B cell (primary cell): ENCODE results near the gene TBX10. TPM values are rescaled to one million over a fixed set of nuclear protein-coding genes. Genes with fewer than 3 reads are reported as not detected.

Experiments
- ATAC-seq: fragments of 200-7000 bp; cut with Tn5 transposase; one replicate; pipeline ENCODE4 v1.10.0; 2021; ENCODE audit warnings: low read depth, mild to moderate bottlenecking, moderate number of reproducible peaks, moderate library complexity
- CTCF ChIA-PET: fragments of 350-600 bp; sonication (Branson Sonifier 250); formaldehyde crosslinking; loops from one replicate; lab custom pipeline; 2021; ENCODE audit warnings: antibody characterized with exemption, inconsistent platforms; lab: Charles Lee
- POLR2A ChIA-PET: fragments of 350-600 bp; sonication (Branson Sonifier 250); formaldehyde crosslinking; loops from one replicate; lab custom pipeline; 2021; ENCODE audit warnings: antibody characterized with exemption; lab: Charles Lee
- DNase-seq: peaks from one replicate; pipeline ENCODE4 v3.0.0; 2013
- H2AFZ ChIP-seq: 2 replicates; pipeline ENCODE4 v1.6.1; 2012; ENCODE audit warnings: mild to moderate bottlenecking, low read depth, low read length; ENCODE audit not compliant: insufficient read depth, poor library complexity, severe bottlenecking
- H3K27ac ChIP-seq, 2 donors: 1 replicate in 1 of 2; 2 replicates in 1 of 2; pipeline ENCODE4 v1.5.1; 2012 to 2013; ENCODE audit warnings: low read length in 2 of 2, mild to moderate bottlenecking in 2 of 2, moderate library complexity in 1 of 2
- H3K27me3 ChIP-seq, 4 experiments: fragments of 200-600 bp in 1 of 4; sonication (generic) in 1 of 4; replicated peaks in 1 of 4; 1 replicate in 2 of 4; 2 replicates in 2 of 4; pipeline versions ENCODE4 v1.6.1 to v1.7.0; 2013 to 2016; ENCODE audit warnings: low read length in 3 of 4, mild to moderate bottlenecking in 2 of 4, mixed read lengths in 1 of 4, moderate library complexity in 1 of 4; ENCODE audit not compliant: insufficient read depth in 4 of 4, control insufficient read depth in 3 of 4; ENCODE audit errors: control extremely low read depth in 1 of 4
- H3K36me3 ChIP-seq, 2 experiments: replicated peaks in 1 of 2; 1 replicate in 1 of 2; 2 replicates in 1 of 2; pipeline versions ENCODE4 v1.6.1 to v1.7.1; 2013; ENCODE audit warnings: low read length in 1 of 2; ENCODE audit not compliant: insufficient read depth in 2 of 2, control insufficient read depth in 1 of 2; ENCODE audit errors: control extremely low read depth in 1 of 2, extremely low read depth in 1 of 2
- H3K4me1 ChIP-seq, 2 donors: fragments of 200-600 bp in 1 of 2; sonication (generic) in 1 of 2; 1 replicate in 1 of 2; 2 replicates in 1 of 2; pipeline versions ENCODE4 v1.5.1 to v1.6.1; 2013 to 2017; ENCODE audit warnings: low read length in 2 of 2; ENCODE audit not compliant: control insufficient read depth in 2 of 2, insufficient read depth in 2 of 2
- H3K4me2 ChIP-seq: replicated peaks from 2 replicates; pipeline ENCODE3; 2012; ENCODE audit warnings: mild to moderate bottlenecking, low read depth, low read length; ENCODE audit not compliant: poor library complexity, severe bottlenecking
- H3K4me3 ChIP-seq, 5 experiments: fragments of 200-600 bp in 1 of 5; sonication (generic) in 1 of 5; 1 replicate in 3 of 5; 2 replicates in 2 of 5; pipeline versions ENCODE4 v1.5.1 to v1.7.0; 2011 to 2016; ENCODE audit warnings: low read length in 4 of 5, mild to moderate bottlenecking in 4 of 5, low read depth in 2 of 5, control low read depth in 1 of 5, moderate library complexity in 1 of 5; ENCODE audit not compliant: insufficient read depth in 1 of 5; ENCODE audit errors: control extremely low read depth in 1 of 5, extremely low read depth in 1 of 5
- H3K79me2 ChIP-seq: fragments of 200-600 bp; sonication (generic); one replicate; pipeline ENCODE4 v1.6.0; 2016; ENCODE audit warnings: low read length; ENCODE audit not compliant: control insufficient read depth, insufficient read depth
- H3K9ac ChIP-seq: fragments of 200-600 bp; sonication (generic); 2 replicates; pipeline ENCODE4 v1.6.1; 2017; ENCODE audit warnings: mild to moderate bottlenecking, low read length, moderate library complexity
- H3K9me3 ChIP-seq, 3 donors: one replicate each; pipeline versions ENCODE4 v1.6.1 to v1.7.1; 2013; ENCODE audit warnings: low read length in 2 of 3; ENCODE audit not compliant: control insufficient read depth in 2 of 3, insufficient read depth in 1 of 3; ENCODE audit errors: control extremely low read depth in 1 of 3
- H4K20me1 ChIP-seq: 2 replicates; pipeline ENCODE4 v1.6.0; 2012; ENCODE audit warnings: mild to moderate bottlenecking, low read length; ENCODE audit not compliant: insufficient read depth, control insufficient read depth, poor library complexity, severe bottlenecking
- H3K27ac Mint-ChIP-seq: one replicate; pipeline ENCODE4 v1.8.0; 2021; ENCODE audit warnings: mixed read lengths
- H3K27me3 Mint-ChIP-seq: one replicate; pipeline ENCODE4 v1.8.0; 2021; ENCODE audit warnings: mixed read lengths
- H3K4me1 Mint-ChIP-seq: one replicate; pipeline ENCODE4 v1.8.0; 2021; ENCODE audit warnings: mixed read lengths
- H3K4me3 Mint-ChIP-seq: one replicate; pipeline ENCODE4 v1.8.0; 2021; ENCODE audit warnings: mixed read lengths
- H3K9me3 Mint-ChIP-seq: one replicate; pipeline ENCODE4 v1.8.0; 2022; ENCODE audit warnings: mixed read lengths; ENCODE audit not compliant: insufficient read depth
- EZH2 ChIP-seq: IDR thresholded peaks from 2 replicates; pipeline ENCODE4 v1.6.1; 2012; ENCODE audit warnings: borderline replicate concordance, low read depth, mild to moderate bottlenecking, moderate library complexity, low read length; ENCODE audit not compliant: insufficient read depth, poor library complexity, severe bottlenecking
- WGBS: methylation state at CpG from one replicate; pipeline ENCODE4 v1.1.5; 2013; ENCODE audit warnings: missing lambda C conversion rate; ENCODE audit not compliant: insufficient coverage; 5-methylcytosine and 5-hydroxymethylcytosine counted together
- intact Hi-C: fragments of 100-400 bp; cut with micrococcal nuclease; formaldehyde crosslinking; loops from one replicate; pipeline ENCODE4 v1.10.0; 2022
- polyA plus RNA-seq: library from polyadenylated mRNA; depleted of rRNA; stranded (reverse); fragments of >200 nt; gene quantifications from 2 replicates; pipeline ENCODE4 v1.2.3, GENCODE V29; 2012
- total RNA-seq, 2 donors: library from RNA; stranded (reverse); fragments of 120-200 nt in 1 of 2; gene quantifications; 1 replicate in 1 of 2; 2 replicates in 1 of 2; pipeline versions ENCODE4 v1.2.3 to v1.2.4, GENCODE V29; 2013 to 2022
- TF ChIP-seq, protein P1 (sequence below): fragments of 200-600 bp; IDR thresholded peaks from one replicate; pipeline ENCODE4 v1.8.0; 2022; ENCODE audit warnings: antibody characterized with exemption, mild to moderate bottlenecking

The TBX10 gene
- total and polyA plus RNA-seq, 2 donors (not counting 1 experiment from before 2014, with no cell fraction given): not detected

DNA sequence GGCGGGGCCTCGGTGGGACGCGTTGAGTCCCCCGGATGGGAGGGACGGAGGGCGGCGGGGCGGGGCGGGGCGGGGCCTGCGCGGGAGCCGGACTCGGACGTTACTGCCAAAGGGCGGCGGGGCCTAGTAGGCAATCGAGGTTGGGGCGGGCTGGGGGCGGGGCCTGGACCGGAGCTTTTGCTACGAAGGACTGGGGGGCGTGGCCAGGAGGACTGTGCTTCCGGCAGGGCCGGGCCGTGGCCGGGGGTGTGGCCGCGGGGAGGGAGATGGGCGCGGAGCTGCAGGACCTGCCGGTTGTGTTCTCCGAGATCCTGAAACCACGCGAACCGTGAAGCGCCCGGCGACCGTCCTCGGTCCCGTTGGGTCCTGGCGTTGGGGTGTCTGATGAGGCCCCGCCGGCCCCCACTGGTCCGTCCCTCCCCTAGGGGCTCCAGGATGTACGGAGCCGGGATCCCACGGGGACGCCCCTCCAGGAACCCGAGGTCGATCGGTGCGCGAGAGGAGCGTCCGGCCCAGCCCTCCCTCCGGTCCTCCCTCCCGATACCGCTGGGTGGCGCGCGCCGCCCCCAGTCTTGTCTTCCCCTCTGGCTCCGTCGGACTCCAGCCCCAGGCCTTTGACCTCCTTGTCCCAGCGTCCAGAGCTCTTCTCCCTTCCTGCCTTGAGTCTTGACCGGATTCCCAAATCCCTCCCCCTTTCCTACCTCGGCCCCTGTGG, 9.2 kb downstream of the TBX10 start:
- ChIA-PET CTCF (interaction anchor here (0.6 to 7.5 kb wide), 24 partner anchors 8 to 907 kb away, joined by 3 to 105 read pairs (median 6); partner anchors contain the start of genes ACY3, GSTP1 and POLD4), POLR2A (interaction anchor here (0.6 to 2.8 kb wide), 12 partner anchors 16 to 1164 kb away, joined by 3 to 31 read pairs (median 5); partner anchors contain the start of genes ACY3, GSTP1, PPP1CA and PTPRCAP)
- intact Hi-C loops: loop anchor here (1.0 kb wide), 1 partner anchor 24 kb away; the partner anchor contains the start of gene NDUFV1
- peaks cover 9% of the 10 kb centered on the region for H4K20me1 ChIP-seq
- TF ChIP-seq, protein P1, sequence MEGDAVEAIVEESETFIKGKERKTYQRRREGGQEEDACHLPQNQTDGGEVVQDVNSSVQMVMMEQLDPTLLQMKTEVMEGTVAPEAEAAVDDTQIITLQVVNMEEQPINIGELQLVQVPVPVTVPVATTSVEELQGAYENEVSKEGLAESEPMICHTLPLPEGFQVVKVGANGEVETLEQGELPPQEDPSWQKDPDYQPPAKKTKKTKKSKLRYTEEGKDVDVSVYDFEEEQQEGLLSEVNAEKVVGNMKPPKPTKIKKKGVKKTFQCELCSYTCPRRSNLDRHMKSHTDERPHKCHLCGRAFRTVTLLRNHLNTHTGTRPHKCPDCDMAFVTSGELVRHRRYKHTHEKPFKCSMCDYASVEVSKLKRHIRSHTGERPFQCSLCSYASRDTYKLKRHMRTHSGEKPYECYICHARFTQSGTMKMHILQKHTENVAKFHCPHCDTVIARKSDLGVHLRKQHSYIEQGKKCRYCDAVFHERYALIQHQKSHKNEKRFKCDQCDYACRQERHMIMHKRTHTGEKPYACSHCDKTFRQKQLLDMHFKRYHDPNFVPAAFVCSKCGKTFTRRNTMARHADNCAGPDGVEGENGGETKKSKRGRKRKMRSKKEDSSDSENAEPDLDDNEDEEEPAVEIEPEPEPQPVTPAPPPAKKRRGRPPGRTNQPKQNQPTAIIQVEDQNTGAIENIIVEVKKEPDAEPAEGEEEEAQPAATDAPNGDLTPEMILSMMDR: peak; percentile 84
- no peak for TF ChIP-seq EZH2
- peak overlapping the region; percentile 90 for H3K27ac Mint-ChIP-seq
- peaks cover 14 to 19% of the 10 kb centered on the region in 2 donors for H3K4me1 ChIP-seq
- peak overlapping the region; percentile 75 for H3K9ac ChIP-seq
- no peaks in the 10 kb centered on the region for H3K9me3 Mint-ChIP-seq
- no peaks in the 10 kb centered on the region for H3K27me3 ChIP-seq
- H3K9me3 ChIP-seq: no peaks in the 10 kb centered on the region
- no peaks in the 10 kb centered on the region for H3K27me3 Mint-ChIP-seq
- peak overlapping the region in 4 of 5 experiments; percentile 68 to 76 (median 74) for H3K4me3 ChIP-seq
- DNase-seq (peak; percentile 97), ATAC-seq (peak; percentile 79)
- H3K4me2 ChIP-seq: peak overlapping the region; percentile 99
- H2AFZ ChIP-seq: peak overlapping the region; percentile 81
- peaks cover 17% of the 10 kb centered on the region for H3K4me1 Mint-ChIP-seq
- peak overlapping the region; percentile 90 for H3K4me3 Mint-ChIP-seq
- no peaks in the 10 kb centered on the region for H3K36me3 ChIP-seq
- WGBS: 2% methylated on average over 56 of the region's 70 CpGs
- peak overlapping the region; percentile 85 for H3K27ac ChIP-seq
- H3K79me2 ChIP-seq: no peaks in the 10 kb centered on the region
